ENCODE measurements around the gene GPC5. TPM values are rescaled to one million over a fixed set of nuclear protein-coding genes. Genes with fewer than 3 reads are reported as not detected.
"Not testable (repeated sequence)": the region's sequence is repeated elsewhere in the genome, so short reads cannot be mapped to it uniquely, and the experiment has no call there.

GPC5 gene
- total RNA-seq, 1 donor from 2014 or later = 0.24 TPM

DNA sequence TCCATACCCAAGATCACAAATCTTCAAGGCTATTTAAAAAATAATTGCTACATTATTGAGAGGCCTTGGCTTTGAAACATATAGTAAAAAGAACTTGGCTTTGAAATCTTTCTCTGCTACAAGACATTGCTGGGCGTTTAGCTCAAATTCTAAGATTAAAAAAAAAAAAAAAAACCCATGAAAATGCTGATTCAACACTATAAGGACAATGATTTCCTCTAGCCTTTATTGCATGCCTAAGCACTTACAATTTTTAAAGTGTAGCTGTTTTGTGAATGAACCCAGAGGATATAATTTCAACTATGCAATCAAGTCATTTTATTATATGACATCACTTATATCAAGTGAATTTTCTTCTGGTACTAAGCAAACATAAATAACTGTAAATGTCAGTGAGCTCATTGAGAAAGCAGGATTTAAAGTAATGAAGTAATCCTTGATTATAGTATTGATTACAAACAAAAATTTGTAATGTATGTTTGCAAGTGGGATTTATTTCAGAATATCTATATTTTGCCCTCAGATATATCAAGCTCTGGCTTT, 1488.2 kb downstream of the GPC5 start:
- CTCF ChIA-PET = no interaction called here
- Mint-ChIP-seq H3K9me3 (peaks cover 3% of the 10 kb centered on the region), H3K36me3 (ENCODE audit: low read depth) (no peaks in the 10 kb centered on the region)

DNA sequence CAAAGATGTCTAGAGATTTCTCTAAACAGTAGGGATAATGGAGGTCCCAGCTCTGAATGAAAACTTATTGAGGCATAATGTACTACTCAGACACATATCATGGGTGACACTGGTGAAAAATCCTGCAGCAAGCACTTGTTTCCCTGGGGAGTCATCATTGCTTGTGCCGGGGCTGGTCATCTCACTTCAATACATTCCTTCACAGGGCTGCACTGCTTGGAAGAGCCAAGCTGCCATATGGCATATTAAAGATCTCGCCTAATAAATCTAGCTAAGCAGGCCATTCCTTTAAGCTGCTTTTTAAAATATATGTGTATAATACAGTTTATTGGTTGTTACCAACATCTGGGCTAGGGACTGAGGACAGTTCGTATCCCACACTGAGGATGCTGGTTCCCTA, 1496.0 kb downstream of the GPC5 start:
- DNase-seq (no peak), ATAC-seq (ENCODE audit: low read depth) (no peak)
- POLR2A ChIA-PET = no interaction called here
- CTCF ChIA-PET = no interaction called here
- Mint-ChIP-seq H3K4me3 (no peak overlapping the region), H3K36me3 (ENCODE audit: low read depth) (no peaks in the 10 kb centered on the region), H3K27ac (no peak overlapping the region), H3K9me3 (peaks cover 15% of the 10 kb centered on the region), H3K4me1 (no peaks in the 10 kb centered on the region), H3K27me3 (no peaks in the 10 kb centered on the region)
- intact Hi-C loops (cut with micrococcal nuclease) = no loop called here
- TF ChIP-seq, protein P1, sequence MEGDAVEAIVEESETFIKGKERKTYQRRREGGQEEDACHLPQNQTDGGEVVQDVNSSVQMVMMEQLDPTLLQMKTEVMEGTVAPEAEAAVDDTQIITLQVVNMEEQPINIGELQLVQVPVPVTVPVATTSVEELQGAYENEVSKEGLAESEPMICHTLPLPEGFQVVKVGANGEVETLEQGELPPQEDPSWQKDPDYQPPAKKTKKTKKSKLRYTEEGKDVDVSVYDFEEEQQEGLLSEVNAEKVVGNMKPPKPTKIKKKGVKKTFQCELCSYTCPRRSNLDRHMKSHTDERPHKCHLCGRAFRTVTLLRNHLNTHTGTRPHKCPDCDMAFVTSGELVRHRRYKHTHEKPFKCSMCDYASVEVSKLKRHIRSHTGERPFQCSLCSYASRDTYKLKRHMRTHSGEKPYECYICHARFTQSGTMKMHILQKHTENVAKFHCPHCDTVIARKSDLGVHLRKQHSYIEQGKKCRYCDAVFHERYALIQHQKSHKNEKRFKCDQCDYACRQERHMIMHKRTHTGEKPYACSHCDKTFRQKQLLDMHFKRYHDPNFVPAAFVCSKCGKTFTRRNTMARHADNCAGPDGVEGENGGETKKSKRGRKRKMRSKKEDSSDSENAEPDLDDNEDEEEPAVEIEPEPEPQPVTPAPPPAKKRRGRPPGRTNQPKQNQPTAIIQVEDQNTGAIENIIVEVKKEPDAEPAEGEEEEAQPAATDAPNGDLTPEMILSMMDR (IDR thresholded peaks at IDR 0.05) = no peak

More for the DNA sequence above, 1488.2 kb downstream of the GPC5 start:
- DNase-seq = no peak
- no peak overlapping the region for H3K27ac Mint-ChIP-seq
- H3K27me3 Mint-ChIP-seq = no peaks in the 10 kb centered on the region
- H3K4me1 Mint-ChIP-seq = no peaks in the 10 kb centered on the region
- TF ChIP-seq, protein P1 (IDR thresholded peaks at IDR 0.05) = no peak
- ATAC-seq (ENCODE audit: low read depth) = no peak
- intact Hi-C loops (cut with micrococcal nuclease) = no loop called here
- POLR2A ChIA-PET = no interaction called here
- no peak overlapping the region for H3K4me3 Mint-ChIP-seq

DNA sequence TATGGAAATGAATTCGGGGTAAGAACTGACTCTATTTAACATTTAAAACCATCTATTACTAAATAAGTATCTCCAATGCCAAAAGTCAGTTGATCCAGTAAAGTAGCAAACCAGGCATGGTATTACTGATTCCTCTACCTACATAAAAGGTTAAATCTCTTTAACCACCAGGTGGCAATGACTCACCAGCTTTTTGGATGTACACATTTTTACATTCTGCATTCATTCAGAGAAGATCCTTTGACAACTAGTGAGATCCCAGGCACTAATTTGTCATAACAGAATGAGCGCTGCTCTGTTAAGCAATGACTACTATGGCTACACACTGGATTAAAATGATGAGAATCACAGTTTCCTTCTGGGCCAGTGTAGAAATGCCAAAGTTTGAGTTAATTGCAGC, 1498.4 kb downstream of the GPC5 start:
- ChIA-PET POLR2A (no interaction called here), CTCF (no interaction called here)
- intact Hi-C loops (cut with micrococcal nuclease) = no loop called here
- H3K27me3 Mint-ChIP-seq = no peaks in the 10 kb centered on the region
- H3K36me3 Mint-ChIP-seq (ENCODE audit: low read depth) = no peaks in the 10 kb centered on the region
- H3K27ac Mint-ChIP-seq = no peak overlapping the region
- peaks cover 14% of the 10 kb centered on the region for H3K9me3 Mint-ChIP-seq
- DNase-seq (no peak), ATAC-seq (ENCODE audit: low read depth) (no peak)
- TF ChIP-seq, protein P1 (IDR thresholded peaks at IDR 0.05) = no peak
- H3K4me3 Mint-ChIP-seq = no peak overlapping the region
- H3K4me1 Mint-ChIP-seq = no peaks in the 10 kb centered on the region

DNA sequence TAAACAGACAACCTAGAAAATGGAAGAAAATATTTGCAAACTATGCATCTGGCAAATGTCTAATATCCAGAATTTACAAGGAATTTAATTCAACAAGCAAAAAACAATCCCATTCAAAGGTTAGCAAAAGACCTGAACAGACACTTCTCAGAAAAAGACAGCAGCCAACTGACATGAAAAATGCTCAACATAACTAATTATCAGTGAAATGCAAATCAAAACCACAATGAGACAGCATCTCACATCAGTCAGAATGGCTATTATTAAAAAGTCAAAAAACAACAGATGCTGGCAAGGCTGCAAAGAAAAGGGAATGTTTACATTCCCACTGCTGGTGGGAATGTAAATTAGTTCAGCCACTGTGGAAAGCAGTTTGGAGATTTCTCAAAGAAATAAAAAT, 1500.5 kb downstream of the GPC5 start:
- H3K4me1 Mint-ChIP-seq; intact Hi-C loops (cut with micrococcal nuclease); H3K27ac Mint-ChIP-seq; H3K27me3 Mint-ChIP-seq; H3K36me3 Mint-ChIP-seq (ENCODE audit: low read depth); CTCF ChIA-PET; H3K4me3 Mint-ChIP-seq; POLR2A ChIA-PET; DNase-seq; ATAC-seq (ENCODE audit: low read depth): not testable (repeated sequence)
- H3K9me3 Mint-ChIP-seq = peaks cover 14% of the 10 kb centered on the region

DNA sequence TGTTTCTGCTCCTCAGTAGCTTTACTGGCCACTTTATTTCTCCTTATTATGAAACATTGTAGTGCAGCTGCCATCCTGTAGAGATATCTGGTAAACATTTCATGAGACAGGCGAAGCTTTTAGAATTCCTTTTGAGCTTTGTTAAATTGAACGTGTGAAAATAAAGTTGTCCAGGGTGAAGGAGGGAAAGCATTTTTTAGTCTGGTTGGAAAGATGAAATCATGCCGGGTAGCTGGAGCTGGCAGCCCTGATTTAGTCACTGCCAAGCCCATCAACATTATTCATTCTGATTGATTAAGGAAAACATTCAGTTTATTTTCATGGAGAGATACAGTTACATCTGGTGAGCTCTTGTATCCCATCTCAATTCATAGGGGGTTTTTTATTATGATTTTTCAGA, 1502.0 kb downstream of the GPC5 start:
- intact Hi-C loops (cut with micrococcal nuclease) = no loop called here
- Mint-ChIP-seq H3K9me3 (peaks cover 15% of the 10 kb centered on the region), H3K27me3 (no peaks in the 10 kb centered on the region), H3K4me1 (no peaks in the 10 kb centered on the region), H3K4me3 (no peak overlapping the region), H3K36me3 (ENCODE audit: low read depth) (no peaks in the 10 kb centered on the region), H3K27ac (no peak overlapping the region)
- TF ChIP-seq, protein P1 (IDR thresholded peaks at IDR 0.05) = no peak
- ATAC-seq (ENCODE audit: low read depth) (no peak), DNase-seq (no peak)
- POLR2A ChIA-PET = no interaction called here
- CTCF ChIA-PET = no interaction called here

DNA sequence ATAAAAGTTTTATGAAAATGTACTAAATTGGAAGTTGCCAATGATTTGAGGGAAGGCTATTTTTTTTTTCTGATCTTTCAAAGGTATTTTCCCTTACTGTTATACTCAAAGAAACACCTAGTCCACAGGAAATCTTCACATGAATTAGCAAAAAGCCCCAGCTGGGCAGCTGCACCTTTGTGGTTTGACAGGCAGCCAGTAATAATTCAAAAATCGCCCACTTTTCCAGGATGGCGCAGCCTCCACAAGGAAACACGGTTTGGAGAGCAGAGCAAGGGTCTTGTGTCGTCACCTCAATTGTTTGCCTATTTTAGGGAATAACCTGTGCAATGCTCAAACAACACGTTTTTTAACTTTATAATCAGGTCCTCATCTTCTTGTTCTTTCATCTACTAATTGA, 1503.3 kb downstream of the GPC5 start:
- TF ChIP-seq, protein P1 (IDR thresholded peaks at IDR 0.05) = no peak
- intact Hi-C loops (cut with micrococcal nuclease) = no loop called here
- CTCF ChIA-PET = no interaction called here
- POLR2A ChIA-PET = no interaction called here
- no peaks in the 10 kb centered on the region for H3K4me1 Mint-ChIP-seq
- H3K9me3 Mint-ChIP-seq = peaks cover 17% of the 10 kb centered on the region
- H3K27ac Mint-ChIP-seq = no peak overlapping the region
- no peak for ATAC-seq (ENCODE audit: low read depth)
- DNase-seq = no peak
- no peaks in the 10 kb centered on the region for H3K27me3 Mint-ChIP-seq
- H3K4me3 Mint-ChIP-seq = no peak overlapping the region
- H3K36me3 Mint-ChIP-seq (ENCODE audit: low read depth) = no peaks in the 10 kb centered on the region
